ENCODE data around the gene DPYSL3. TPM values are rescaled to one million over a fixed set of nuclear protein-coding genes. Genes with fewer than 3 reads are reported as not detected.

Gene DPYSL3
- 56.0 and 60.4 TPM in 2 replicates for total RNA-seq
- long read RNA-seq, full-length matches to known transcripts: 19 of 31 reads
- long read RNA-seq, partial matches to known transcripts: 4 of 31 reads
- long read RNA-seq, other reads (novel, unspliced or antisense): 8 of 31 reads

DNA sequence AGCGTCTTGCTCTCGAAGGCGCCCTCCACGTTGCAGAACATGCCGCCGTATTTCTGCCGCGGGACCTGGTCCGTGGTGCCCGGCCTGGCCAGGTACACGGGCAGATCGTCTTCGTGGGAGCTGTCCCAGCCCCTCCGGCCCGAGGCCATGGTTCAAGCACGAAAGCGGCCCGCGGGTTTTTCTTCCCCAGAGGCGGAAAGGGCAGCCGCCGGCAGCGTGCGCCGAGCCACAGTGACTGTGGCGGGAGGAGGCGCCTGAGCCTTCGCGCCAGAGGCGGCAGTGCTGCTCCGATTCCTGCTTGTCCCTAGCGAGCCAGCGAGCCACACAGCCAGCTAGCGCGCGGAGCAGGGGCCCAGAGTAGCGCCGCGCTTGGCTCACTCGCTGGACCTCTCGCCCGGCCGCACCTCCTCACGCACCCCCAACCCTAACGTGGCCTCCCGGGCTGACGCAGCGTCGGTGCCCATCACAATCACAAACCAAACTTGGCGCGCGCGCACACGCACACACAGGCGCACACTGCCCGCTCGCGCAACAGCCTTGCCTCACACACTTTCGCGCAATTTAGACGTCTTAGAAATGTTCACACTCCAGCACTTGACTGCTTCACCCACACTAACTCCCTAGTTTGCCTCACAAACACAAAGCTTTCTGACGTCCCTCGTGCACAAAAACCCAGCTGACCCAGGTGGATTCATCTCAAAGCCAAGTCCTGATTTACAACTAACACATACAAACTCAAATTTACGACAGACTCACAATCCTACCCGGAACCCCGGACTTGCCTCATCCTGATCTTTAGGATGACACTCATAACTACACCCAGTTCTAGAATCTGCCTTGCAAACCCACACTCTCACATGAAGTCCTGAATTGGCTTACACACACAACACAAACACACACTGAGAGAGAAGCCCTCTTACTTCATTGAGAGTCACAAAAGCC is at the start of gene DPYSL3:
DPYSL3 (minus strand) TSS at position 359 of the 942 bp plus-strand sequence; CDS start at position 149, 210 bp downstream.
- Mint-ChIP-seq H3K4me1 (ENCODE audit: low read depth) (peaks cover 12% of the 10 kb centered on the region), H3K27ac (peak within 1 kb of the TSS; percentile 54), H3K27me3 (peaks cover 66% of the 10 kb centered on the region), H3K36me3 (ENCODE audit: insufficient read depth) (no peaks in the 10 kb centered on the region), H3K4me3 (ENCODE audit: low read depth) (peak within 1 kb of the TSS; percentile 75), H3K9me3 (ENCODE audit: low read depth) (no peaks in the 10 kb centered on the region)
- TF ChIP-seq CTCF (IDR thresholded peaks at IDR 0.05; ENCODE audit: unreplicated experiment): peak; percentile 51
- DNase-seq (ENCODE audit: low spot score, unreplicated experiment): peak; percentile 55

DNA sequence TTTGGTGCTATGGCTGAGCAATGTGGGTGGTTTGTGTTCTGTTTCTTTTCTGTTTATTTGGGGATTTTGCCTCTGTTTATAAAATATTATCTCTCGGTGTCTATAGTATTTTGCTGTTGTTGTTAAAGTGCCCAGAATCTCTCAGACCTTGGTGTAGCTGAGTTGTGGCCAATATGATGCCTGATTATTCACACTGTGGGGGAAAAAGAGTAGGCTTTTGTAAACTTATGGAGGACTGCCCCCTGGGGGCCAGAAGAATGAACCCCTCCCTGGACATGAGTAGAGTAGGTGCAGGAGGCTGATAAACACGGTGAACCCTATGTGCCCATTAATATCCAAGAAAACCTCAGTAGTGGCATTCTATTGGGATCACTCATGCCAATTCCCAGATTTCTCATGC is 49.0 kb upstream of the DPYSL3 start:
- Mint-ChIP-seq H3K9me3 (ENCODE audit: low read depth) (no peaks in the 10 kb centered on the region), H3K27me3 (peaks cover 5% of the 10 kb centered on the region), H3K36me3 (ENCODE audit: insufficient read depth) (no peaks in the 10 kb centered on the region), H3K4me1 (ENCODE audit: low read depth) (peaks cover 9% of the 10 kb centered on the region), H3K27ac (no peak overlapping the region), H3K4me3 (ENCODE audit: low read depth) (no peak overlapping the region)
- no peak for DNase-seq (ENCODE audit: low spot score, unreplicated experiment)
- peak; percentile 42 for TF ChIP-seq CTCF (IDR thresholded peaks at IDR 0.05; ENCODE audit: unreplicated experiment)

DNA sequence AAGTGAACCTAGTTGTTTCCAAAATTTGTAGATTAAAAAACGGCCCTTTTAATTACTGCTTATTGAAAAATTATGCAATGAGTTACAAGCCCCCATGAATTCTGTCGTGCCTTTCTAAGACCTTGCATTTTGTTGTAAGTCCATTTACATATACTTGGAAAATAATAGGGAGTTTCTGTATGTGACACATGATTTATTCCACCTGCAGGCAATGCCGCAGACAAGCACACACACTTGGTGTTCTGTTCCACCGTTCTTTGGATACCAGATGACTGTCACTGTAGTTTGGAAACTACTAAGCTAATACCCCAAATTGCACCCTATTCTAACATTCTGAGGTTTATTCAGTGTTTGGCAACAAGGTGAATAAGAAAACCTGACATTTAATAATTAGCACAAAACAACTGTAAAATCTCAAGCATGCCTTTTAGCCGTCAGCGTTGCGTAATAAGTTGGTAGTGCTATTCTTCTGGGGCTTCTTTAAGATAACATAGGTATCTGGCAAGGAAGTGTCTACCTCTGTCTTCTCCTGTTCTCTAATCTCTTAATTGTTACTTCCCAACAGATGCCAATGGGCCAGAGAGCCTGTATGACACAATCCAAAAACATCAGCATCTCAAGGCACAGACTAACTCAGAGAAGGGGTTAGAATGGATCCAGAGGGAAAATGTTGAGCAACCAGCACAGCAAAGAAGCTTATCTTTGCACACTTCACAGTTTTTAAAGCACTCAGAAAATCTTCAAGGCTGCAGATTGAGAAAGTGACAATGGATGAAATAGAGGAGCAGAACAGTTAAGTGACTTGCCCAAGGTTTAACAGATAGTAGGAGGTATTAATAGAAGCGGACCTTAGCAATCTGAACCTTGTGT is 48.2 kb upstream of the DPYSL3 start:
- no peak overlapping the region for H3K4me3 Mint-ChIP-seq (ENCODE audit: low read depth)
- no peak for TF ChIP-seq CTCF (IDR thresholded peaks at IDR 0.05; ENCODE audit: unreplicated experiment)
- no peak overlapping the region for H3K27ac Mint-ChIP-seq
- no peak for DNase-seq (ENCODE audit: low spot score, unreplicated experiment)
- peaks cover 5% of the 10 kb centered on the region for H3K27me3 Mint-ChIP-seq
- no peaks in the 10 kb centered on the region for H3K36me3 Mint-ChIP-seq (ENCODE audit: insufficient read depth)
- no peaks in the 10 kb centered on the region for H3K9me3 Mint-ChIP-seq (ENCODE audit: low read depth)
- peaks cover 10% of the 10 kb centered on the region for H3K4me1 Mint-ChIP-seq (ENCODE audit: low read depth)

GRCh38 chr5:147555176-147555575 is 45.3 kb upstream of the DPYSL3 start:
- H3K9me3 Mint-ChIP-seq (ENCODE audit: low read depth): no peaks in the 10 kb centered on the region
- no peak overlapping the region for H3K27ac Mint-ChIP-seq
- H3K27me3 Mint-ChIP-seq: no peaks in the 10 kb centered on the region
- H3K36me3 Mint-ChIP-seq (ENCODE audit: insufficient read depth): no peaks in the 10 kb centered on the region
- peaks cover 10% of the 10 kb centered on the region for H3K4me1 Mint-ChIP-seq (ENCODE audit: low read depth)
- no peak for DNase-seq (ENCODE audit: low spot score, unreplicated experiment)
- no peak for TF ChIP-seq CTCF (IDR thresholded peaks at IDR 0.05; ENCODE audit: unreplicated experiment)
- no peak overlapping the region for H3K4me3 Mint-ChIP-seq (ENCODE audit: low read depth)
